HG02798 (cell line): ENCODE data around the gene C16orf89.
"Not testable (repeated sequence)": the region's sequence is repeated elsewhere in the genome, so short reads cannot be mapped to it uniquely, and the experiment has no call there.

ENCODE experiments used
- ATAC-seq: cut with Tn5 transposase; IDR thresholded peaks from one replicate; pipeline ENCODE4 v1.9.1; 2021; ENCODE audit warnings: mild to moderate bottlenecking; ENCODE audit not compliant: unreplicated experiment, poor library complexity

C16orf89 gene, protein sequence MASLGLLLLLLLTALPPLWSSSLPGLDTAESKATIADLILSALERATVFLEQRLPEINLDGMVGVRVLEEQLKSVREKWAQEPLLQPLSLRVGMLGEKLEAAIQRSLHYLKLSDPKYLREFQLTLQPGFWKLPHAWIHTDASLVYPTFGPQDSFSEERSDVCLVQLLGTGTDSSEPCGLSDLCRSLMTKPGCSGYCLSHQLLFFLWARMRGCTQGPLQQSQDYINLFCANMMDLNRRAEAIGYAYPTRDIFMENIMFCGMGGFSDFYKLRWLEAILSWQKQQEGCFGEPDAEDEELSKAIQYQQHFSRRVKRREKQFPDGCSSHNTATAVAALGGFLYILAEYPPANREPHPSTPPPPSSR

DNA sequence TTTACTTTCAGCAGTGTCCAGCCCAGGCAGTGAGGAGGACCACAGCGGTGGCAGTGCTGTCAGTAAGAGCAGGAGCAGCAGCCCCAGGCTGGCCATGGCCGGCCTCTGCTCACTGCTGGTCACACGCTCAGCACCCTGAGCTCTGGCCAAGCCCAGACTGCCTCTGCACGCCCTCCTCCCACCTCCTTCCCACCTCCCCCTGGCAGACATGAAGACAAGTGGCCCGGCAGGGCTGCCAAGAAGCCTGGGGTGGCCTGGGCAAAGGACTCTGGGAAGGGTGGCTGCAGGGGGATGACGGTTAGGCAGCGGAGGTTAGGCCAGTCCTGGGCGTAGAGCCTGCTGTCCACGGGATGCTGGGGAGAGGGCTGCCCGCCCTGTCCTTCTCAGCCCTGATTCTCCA, at the start of gene C16orf89:
TSS of gene C16orf89 (minus strand) at position 144 of the 400 bp plus-strand sequence. CDS start at position 96, 48 bp downstream.
- no peak for ATAC-seq

DNA sequence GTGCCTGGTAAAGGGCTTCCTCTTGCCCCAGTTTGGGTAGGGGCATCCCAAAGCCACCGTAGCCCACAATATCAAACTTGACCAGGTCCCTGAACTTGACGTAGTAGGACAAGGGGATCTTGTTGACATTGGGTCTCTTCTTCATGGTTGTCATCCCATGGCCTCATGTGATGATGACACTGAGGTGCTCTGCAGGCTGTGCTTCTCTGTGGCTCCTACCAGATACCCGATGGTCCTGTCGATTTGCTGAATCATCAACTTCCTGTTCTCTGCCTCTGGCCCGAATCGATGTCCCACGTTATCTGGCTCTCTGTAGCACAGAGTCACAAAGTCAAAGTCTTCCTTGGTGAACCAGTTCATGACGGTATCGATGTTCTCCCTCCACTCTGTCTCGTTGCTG, 45.2 kb upstream of the C16orf89 start:
- ATAC-seq, result not testable (repeated sequence)

DNA sequence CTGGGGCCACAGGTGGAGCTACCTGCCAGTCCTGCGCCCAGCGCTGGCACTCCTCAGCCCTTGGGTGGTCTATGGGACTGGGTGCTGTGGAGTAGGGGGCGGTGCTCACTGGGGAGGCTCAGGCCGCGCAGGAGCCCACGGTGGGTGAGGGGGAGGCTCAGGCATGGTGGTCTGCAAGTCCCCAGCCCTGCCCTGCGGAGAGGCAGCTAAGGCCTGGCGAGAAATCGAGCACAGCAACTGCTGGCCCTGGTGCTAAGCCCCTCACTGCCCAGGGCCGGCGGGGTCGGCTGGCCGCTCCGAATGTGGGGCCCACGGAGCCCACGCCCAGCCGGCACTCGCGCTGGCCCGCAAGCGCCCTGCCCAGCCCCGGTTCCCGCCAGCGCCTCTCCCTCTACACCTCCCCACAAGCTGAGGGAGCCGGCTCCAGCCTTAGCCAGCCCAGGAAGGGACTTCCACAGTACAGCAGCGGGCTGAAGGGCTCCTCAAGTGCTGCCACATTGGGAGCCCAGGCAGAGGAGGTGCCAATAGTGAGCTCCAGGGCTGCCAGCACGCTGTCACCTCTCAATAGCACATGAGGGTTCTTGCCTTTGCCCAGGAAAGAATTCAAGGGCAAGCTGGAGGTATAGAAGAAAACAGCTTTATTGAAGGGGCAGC, 42.9 kb upstream of the C16orf89 start:
- ATAC-seq, result no peak

DNA sequence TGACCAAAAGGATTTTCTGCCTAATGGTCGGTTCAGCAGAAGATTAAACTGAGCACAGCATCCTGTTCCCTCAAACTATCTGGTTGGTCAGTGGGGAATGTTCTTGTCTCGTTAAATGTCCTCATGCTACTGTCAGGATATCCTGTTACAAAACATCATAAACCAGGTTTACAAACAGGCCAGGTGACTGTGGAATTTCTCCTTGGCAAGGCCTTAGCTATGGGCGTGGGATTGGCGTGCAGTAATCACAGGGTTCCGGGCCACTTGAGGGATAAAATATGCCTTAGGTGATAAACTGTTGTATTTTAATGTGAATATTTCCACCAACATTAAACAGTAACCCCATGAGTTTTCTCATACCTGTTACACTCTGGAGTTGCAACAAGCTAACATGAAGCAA, 39.3 kb upstream of the C16orf89 start:
- not testable (repeated sequence) for ATAC-seq

DNA sequence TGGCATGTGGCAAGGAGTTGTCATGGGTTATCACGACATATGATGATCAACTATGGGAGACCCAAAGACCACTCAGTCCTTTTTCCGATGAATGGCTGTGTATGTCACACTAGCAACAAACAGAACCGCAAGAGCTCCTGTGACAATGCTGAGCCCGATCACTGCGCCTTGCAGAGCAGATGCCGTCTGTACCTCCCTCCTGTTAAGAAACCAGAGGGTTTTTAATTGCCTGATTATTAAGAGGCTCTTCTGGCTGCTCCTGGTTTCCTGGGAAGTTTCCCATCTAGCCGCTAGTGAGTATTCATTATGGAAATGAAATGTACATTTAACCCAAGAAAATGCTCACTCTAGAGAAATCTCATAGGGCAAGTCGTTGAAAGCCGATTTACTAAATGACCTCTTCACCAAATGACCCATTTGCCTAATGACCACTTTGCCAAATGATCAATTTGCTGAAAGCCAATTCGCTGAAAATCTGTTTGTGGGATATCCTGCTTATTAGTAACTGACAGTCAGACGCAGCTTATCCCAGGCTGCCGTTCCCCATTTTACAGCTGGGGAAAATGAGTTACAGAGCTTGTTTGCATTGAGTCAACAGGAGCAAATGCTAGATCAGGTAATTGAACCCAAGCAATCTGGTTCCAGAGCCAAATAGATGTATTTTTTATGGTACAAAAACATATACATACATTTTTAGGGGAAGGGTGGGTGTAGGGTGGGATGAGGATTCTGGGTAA, 37.7 kb upstream of the C16orf89 start:
- not testable (repeated sequence) for ATAC-seq

DNA sequence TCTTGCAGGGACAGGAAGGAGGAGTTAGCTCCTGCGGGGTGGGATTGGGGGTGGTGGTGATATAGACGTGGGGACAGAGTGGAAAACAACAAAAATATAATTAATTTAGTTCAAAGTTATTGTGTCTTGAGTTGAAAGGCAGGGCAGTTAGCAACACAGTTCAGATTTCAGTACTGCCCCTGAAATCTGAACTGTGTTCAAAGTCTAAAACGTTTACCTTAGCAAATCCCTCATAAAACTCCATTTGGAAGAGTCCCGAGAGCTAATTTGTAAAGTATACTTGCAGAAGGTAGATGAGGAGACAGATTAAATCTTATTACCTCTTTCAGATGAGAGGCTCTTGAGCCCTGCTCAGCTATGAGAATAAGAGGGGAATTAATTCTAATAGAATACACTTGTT, 33.4 kb upstream of the C16orf89 start:
- not testable (repeated sequence) for ATAC-seq

DNA sequence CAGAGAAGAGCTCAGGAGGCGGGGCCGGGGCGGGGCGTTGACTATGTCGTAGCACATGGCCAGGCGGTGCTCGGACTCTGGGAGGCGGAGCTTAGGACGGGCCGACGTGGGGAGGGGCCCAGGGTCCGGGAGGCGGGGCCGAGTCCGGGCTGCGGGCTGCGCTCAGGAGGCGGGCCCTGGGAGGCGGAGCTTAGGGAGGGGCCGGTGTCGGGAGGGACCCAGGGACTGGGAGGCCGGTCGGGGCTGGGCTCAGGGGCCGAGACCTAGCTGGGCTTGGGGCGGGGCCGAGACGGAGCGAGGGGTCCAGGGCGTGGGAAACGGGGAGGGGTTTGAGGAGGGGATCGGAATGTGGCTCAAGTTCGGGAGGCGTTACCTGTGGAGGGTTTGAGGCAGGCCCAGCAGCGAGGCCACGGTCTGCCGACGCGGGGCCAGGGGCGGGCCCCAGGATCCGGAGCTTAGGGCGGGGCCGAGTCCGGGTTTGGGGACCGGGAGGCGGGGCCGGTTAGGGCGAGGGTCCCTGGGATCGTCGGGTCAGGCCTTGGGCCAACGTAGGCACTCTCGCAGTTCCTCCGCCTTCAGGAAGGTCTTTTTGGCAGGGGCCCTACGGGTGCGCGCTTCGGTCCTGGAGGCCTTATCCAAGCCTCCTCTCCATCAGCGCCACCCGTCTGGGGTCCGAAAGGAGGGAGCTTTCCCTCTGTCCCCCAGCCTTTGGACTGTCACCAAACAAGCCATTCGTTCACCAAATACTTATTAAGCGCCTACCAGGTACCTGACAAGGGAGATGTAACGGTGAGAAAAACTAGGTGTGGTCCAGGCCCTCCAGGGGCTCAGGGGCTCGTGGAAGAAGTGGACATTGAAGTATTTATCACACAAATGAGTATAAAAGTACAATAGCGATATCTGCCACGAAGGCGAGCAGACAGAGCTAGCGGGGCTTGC, 32.7 kb upstream of the C16orf89 start:
- ATAC-seq, result not testable (repeated sequence)

DNA sequence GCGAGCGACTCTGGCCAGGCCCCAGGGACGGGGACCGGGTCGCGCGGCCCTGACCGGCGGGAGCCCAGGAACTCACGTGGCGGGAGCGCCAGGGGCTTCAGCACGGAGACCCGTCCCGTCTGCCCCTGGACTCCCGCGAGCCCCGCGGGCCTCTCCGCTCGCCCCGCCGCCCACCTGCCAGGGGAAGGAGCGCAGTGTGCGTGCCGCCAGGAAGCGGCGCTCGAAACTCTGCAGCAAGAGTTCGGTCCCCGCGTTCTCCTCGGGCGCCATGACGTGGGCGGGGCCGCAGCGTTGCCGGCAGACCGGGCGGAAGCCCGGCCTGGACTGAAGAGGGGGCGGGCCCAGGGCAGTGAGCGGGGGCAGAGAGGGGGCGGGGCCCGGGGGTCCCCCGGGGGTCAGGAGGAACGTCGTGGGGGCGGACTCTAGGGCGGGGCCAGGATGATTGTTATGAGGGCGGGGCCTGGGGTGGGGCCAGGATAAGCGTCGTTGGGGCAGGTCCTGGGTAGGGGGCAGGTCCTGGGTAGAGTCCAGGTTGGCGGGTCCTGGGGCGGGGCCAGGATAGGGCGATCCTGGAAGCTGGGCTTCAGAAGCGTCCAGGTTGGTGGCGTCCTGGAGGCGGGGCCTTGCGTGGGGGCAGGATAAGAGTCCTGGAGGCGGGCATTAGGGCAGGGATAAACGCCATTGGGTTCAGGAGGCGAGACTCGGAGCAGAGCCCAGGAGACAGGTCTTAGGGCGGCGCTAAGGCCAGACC, 31.9 kb upstream of the C16orf89 start, which contains the start of gene EEF2KMT:
TSS of gene EEF2KMT (minus strand) at position 326 of the 751 bp plus-strand sequence. CDS start at position 270, 56 bp downstream.
- ATAC-seq, result peak; percentile 100

DNA sequence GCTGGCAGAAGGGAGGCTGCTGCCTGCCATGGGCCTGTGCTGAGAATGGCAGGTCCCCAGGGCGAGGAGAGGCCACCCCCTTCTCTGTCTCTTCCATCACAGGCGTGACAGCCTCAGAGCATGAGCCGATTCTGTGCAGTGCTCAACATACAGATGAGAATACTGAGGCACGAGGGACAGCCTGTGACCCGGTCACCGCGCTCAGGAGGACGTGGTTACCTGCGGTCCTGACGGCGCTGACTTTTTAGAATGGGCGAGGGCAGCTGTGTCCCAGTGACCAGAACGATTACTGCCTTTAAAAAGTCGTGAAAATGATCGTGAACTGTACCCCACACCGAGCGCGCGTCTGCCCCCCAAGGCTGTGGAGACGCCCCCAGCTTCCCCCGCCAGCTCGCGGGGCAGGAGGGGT, 31.3 kb upstream of the C16orf89 start:
- ATAC-seq, result not testable (repeated sequence)

DNA sequence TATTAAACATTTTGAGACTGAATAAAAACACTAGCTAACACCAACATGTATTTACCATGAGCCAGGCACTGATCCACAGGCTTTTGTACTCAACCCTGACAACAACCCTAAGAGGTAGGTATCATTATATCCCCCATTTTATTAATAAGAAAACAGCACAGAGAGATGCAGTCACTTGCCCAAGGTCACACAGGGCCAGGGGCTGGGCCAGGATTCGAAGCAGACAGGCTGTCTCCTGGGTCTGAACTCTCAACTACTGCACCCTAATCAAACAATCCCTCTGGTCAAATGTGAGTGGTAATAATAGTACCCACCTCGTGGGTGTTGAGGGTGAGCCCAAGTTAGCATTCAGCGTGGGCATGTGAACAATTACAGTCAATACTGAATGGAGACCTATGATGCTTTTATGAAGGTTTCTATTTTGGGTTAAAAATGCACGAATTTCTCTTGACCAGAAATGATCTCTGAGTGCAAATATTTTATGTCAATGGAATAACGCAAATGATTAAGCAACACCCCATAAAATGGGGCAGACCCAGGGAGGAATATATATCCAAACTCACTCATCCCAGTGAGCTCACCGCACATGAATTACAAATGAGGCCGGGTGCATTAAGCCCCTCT, 30.8 kb upstream of the C16orf89 start:
- ATAC-seq, result not testable (repeated sequence)

DNA sequence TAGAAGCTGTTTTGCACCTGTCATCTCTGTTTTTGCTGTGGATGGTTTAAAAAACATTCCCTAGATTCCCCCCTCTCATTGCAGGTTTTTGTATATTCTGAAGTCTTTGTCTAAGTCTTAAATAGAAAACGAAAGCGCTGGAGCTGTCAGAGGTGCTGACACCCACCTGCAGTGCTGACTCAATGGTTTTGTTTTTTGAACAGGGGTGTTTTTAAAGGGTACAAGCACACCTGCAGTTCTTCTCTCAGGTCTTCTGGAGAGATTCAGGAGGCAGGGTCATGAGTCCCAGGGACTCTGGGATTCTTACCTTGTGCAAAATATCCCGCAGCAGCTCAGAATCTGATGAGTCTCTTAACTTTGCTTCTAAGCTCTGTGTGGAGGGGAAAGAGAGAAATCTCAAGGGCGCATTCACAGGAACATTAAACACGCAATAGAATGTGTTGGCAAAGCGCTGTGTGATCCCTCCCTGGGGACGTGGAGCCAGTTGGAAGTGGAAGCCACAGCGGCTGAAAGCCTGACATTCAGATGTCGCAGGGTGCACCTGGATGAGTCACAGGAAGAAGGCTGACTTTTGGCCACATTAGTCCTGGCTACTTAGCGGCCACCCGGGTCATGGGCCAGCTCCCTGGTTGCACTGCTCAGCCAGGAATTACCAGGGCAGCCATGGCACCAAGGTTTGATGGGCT, 29.5 kb upstream of the C16orf89 start:
- not testable (repeated sequence) for ATAC-seq

DNA sequence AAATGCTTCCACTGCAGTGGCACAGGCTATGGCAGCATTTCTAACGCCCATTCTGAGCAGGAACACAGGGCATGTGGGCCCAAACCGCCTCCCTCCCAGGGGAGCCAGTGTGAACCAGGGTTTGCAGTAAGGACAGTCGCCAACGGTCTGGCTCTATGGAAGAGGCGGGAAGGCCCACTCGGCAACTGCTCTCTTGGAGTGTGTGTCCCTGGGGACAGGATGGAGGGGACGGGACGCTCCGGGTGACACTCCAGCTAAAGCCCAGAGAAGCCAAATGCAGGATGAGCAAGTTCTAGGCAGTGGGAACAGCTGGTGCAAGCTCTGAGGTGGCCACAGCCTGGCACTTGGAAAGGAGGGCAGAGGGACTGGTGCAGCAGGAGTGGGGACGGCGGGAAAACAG, 28.0 kb upstream of the C16orf89 start:
- not testable (repeated sequence) for ATAC-seq

DNA sequence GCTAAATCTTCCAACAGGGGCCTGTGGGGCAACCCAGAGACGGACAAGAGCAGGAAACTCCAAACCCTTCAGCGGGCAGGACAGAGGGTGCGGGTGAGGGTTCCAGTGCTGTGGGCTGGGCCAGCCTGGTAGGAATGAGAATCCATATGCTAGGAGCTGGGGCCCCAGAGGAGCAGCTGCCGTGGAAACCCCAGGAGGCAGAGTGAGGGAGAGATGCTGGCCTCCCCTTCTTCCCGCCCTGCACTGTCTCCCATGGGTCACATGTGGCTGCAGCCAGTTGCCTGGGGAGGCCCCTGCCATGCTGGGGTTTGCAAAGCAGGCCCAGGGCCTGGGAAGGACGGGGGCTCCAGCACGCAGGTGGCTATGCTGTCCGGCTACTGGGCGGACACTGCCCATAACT, 27.3 kb upstream of the C16orf89 start:
- ATAC-seq, result not testable (repeated sequence)

DNA sequence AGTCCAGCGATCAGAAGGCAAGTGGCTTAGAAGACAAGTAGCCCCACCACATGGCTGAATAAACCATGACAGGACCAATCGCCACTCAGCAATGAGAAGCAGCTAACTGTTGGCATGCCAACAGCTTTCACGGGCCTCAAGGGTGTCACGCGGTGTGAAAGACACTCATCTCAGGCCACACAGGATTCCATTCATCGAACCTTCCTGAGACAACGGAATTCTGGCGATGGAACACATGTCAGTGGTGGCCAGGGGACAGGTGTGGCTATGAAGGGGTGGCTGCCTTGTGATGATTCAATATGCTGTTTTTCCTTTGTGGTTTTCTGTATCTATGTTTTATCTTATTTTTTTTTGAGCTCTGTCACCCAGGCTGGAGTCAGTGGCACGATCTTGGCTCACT, 24.8 kb upstream of the C16orf89 start:
- ATAC-seq, result not testable (repeated sequence)

DNA sequence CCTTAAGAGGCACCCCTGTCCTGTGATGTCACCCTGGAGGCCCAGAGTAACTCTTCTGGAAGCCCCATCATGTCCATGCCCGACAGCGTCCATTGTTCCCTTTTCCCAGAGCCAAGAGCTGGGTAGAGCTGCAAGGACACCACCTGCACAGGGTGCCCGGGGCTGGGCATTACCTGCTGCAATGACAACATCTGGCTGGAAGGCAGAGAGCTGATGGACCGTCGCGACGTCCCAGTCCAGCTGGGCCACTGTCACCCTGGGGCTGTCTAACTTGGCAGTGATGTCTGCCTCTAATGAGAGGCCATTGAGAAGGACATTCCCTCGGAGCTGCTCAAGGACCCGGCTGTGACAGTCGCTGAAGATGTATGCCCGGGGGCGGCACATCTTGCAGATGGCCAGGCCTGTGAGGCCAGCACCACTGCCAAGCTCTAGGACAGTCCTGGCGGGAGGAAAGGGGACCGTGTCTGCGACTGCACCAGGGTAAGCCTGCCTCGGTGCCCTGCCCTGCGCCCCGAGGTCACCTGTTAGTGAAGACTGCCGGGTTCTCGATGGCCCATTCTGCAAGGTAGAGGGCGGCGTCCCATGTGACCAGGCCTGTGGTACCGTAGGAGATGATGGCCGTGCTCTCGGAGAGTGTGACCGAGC, 24.3 kb upstream of the C16orf89 start:
- ATAC-seq, result not testable (repeated sequence)

DNA sequence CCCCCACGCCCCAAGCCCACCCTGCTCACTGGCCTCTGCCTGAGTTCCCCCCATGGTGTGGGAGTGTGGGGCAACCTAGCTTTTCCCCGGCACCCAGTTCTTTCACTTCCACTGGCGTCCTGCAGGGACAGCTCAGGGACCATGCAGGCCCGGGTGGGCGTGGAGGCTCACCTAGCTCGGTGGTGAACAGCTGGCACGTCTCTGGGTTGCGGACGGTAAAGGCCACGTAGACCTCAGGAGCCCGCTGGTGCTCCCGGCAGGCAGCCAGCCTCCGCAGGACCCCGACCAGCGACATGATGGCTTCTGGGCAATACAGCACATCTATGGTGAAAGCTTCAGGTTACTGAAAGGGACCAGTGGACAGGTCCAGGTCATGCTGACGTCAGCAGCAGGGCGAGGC, 23.2 kb upstream of the C16orf89 start:
- not testable (repeated sequence) for ATAC-seq

DNA sequence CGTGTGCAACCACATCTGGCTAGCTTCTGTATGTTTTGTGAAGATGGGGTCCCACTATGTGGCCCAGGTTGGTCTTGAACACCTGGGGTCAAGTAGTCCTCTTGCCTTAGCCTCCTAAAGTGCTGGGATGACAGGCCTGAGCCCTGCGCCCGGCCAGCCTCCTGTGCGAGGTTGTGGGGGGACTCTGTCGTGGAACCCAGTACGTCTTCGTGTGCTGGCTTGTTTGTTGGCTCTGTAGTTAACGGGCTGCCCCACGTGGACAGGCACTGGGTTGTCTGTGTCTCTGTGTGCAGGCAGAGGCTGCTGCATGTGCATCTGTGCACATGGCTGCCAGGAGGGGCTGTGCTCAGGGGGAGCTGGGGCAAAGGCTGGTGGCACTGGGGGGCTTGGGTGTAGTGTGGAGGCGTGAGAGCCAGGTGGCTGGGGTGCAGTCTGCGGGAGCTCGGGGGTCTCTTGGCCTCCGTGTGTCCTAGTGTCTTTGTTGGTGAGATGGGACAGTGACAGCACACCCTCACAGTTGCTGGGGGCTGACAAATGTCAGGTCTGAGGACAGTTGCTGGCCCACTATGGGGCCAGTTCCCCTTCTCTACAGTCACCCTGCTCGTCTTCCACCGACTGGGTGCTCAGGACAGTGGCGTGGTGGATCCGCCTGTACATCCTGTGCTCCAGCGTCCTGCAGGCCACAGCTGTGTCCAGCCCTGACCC, 22.5 kb upstream of the C16orf89 start:
- not testable (repeated sequence) for ATAC-seq
